HG03442 (cell line): ENCODE data around the gene AKAP6.

Experiments
- ATAC-seq: cut with Tn5 transposase; IDR thresholded peaks from one replicate; pipeline ENCODE4 v1.9.1; 2021; ENCODE audit warnings: mild to moderate bottlenecking, moderate library complexity; ENCODE audit not compliant: unreplicated experiment

AKAP6 gene

DNA sequence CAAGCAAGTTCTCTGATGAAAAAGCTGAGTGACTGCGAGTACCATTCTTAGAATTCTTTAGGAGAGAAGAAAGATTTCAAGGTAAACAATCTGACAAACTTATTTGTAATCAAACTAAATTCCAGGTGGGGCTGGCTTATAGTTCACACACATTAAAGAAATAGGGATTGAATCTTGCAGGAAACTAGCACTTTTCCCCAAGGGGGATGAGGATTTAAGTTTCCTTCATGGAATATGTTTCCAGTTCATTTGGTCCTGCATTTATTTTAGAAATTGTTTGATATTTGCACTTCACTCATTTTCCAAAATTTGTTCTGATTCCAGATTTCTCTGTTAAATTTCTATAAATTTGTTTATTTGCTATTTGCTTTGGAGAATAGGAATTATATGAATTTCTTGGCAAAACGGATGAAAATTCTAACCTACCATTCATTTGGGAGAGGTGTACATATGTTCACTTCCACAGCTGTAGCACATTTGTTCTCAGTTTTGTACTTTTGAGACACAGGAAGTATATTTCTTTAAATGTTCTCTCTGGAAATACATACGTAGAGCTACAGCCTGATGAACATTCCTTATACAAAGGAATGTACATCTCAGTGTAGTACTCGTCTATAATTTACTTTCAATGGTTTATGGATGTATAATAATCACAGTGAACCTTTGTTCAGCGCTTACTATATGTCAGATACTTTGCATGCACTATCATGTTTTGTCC is 145.5 kb downstream of the AKAP6 start:
- no peak for ATAC-seq

- no peak for ATAC-seq
Measured at GRCh38 chr14:32476532-32476931, 147.4 kb downstream of the AKAP6 start.

DNA sequence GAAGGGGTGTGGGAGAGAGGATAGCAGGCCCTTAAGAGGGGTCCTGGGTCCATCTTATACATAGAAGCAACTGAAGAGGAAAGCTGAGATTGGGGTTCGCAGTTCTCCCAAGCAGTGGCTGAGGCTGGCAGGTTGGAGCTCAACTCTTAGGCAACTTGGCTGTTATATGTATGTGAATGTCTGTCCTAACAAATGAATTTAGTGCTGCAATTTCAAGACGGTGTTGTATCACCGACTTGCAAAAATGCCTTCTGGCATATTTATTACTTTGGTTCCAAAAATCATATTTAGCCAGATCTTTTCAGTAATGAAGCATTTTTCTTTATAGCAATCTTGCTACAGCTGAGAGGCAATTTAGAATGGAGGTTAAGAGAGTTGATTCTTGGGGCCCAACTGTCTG is 148.3 kb downstream of the AKAP6 start:
- no peak for ATAC-seq

- no peak for ATAC-seq
Measured at GRCh38 chr14:32478050-32478449, 149.0 kb downstream of the AKAP6 start.

- ATAC-seq, result no peak
Measured at GRCh38 chr14:32480337-32480736, 151.2 kb downstream of the AKAP6 start.

GRCh38 chr14:32481707-32482106 is 152.6 kb downstream of the AKAP6 start:
- ATAC-seq, result no peak

DNA sequence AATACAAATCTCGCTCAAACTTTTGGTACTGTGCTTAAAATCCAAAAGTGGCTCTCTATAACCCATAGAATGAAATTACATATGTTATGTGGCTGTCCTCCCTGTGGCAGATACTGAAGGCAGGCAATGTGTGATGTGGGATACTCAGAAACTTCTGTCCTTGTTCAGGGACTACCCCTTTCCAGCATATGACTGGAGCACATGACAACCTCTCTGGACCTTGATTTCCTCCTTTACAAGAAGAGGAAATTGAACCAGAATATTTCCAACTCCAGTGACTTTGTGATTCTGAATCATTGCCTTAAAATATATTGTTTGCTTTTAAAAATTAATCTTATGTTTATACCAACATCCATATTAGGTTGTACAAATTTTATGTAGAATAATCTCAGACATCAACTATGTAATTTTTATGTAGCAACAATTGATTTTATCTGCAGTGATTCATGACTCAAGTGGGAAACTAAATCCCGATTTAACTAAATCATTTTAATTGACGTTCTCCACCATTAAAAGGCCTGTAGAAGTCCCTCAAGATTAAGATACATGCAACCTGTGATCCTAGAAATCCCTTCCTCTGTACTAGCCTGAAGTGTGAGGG is 162.4 kb downstream of the AKAP6 start:
- no peak for ATAC-seq

- ATAC-seq, result no peak
Measured at GRCh38 chr14:32492457-32492856, 163.4 kb downstream of the AKAP6 start.

- no peak for ATAC-seq
Measured at GRCh38 chr14:32494609-32495434, 165.7 kb downstream of the AKAP6 start.

- no peak for ATAC-seq
Measured at GRCh38 chr14:32495435-32495734, 166.3 kb downstream of the AKAP6 start.

DNA sequence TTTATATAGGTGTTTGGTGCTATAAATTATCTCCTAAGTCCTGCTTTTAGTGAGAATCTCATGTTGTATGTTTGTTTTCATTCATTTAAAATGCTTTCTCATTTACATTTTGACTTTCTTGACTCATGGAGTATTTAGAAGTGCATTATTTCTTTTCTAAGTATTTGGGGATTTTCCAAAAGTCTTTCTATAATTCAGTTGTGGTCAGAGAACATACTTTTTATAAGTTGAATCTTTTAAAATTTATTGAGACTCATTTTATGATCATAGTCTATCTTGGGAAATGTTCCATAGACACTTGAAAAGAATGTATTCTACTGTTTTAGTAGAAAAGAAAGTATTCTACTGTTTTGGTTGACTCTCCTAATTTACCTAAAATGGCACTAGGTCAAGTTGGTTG is 168.2 kb downstream of the AKAP6 start:
- ATAC-seq, result no peak

DNA sequence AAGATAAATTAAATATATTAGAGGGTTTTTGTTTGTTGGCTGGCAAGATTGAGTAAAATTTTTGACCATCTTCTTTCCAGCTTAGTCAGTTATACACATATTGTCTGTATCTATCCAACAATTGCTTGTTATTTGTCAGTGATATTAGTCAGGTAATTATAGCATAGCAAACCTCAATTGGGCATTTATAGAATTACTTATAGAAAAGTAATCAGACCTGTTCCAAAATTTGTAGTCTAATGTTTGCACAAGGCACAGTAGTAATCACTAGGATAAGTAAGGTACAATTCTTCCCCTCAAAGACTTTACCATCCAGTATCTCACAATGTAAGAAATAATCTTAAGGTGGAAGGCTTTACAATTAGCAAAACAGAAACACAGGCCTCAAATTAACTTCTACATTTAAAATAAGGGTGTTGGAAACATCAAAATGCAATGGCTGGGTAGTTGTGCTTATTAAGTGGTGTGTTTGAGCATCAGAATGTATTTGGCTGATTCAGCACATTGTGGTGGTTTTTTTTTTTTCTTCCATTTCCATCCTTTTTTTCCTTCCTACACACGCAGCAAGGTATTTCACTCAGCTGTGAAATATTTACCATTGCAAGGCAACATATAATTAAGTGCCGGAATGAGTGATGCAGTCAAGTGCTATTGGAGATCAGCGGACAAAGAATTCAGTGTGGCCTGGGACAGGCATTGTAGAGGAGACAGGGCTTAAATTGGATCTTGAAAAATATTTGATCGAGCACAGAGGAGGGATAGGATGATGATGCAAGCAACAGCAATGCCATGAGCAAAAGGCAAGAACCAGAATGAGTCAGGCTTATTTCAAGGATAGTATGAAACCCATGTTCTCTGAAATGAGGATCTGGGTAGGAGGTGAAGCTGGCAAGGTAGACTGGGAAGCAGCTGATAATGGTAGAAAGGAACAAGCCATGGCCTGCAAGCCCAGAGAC is 178.2 kb downstream of the AKAP6 start:
- ATAC-seq, result no peak

GRCh38 chr14:32508281-32508680 is 179.2 kb downstream of the AKAP6 start:
- no peak for ATAC-seq

GRCh38 chr14:32509632-32510187 is 180.6 kb downstream of the AKAP6 start:
- ATAC-seq, result no peak

GRCh38 chr14:32510815-32511214 is 181.7 kb downstream of the AKAP6 start:
- no peak for ATAC-seq

GRCh38 chr14:32512348-32512747 is 183.2 kb downstream of the AKAP6 start:
- ATAC-seq, result no peak

- ATAC-seq, result no peak
Measured at GRCh38 chr14:32512813-32513212, 183.7 kb downstream of the AKAP6 start.

DNA sequence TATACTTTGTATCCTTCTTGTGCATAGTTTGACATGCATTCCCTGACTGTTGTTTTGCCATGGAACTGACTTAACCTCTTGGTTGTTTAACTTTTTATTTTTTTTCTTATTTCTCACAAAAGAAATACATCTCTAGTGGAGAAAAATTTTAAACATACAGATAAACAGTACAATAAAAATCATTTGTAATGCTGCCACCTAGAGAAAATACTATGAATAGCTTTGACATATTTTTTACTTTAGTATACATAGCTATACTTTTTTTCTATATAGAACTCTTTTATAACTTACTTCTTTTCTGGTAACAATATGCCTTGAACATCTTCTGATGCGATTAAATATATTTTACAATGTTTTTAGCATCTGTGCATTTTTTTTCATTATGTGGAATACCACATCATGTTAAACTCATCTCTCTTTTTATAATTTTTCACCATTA is 184.5 kb downstream of the AKAP6 start:
- no peak for ATAC-seq

- no peak for ATAC-seq
Measured at GRCh38 chr14:32514236-32514635, 185.1 kb downstream of the AKAP6 start.

DNA sequence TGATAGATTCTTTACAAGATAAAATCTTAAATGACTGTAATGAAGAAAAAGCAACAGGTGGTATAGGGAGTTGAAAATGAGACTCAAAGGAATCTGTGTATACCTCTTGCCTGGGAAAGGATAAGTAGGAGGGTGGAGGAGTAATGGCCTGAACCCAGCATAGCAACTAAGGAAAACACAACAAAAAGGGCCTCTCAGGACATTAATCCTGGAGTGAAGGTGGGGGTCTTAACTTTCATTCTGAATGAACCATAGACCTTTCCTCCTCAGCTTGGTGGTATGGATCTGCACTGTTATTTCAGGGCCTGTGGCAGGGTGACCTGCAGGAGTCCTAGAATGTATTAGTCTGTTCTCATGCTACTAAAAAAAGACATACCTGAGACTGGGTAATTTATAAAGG is 185.6 kb downstream of the AKAP6 start:
- ATAC-seq, result no peak
